MM.1S (cell line): ENCODE results near the gene PBXIP1.

Source experiments
- DNase-seq: peaks from one replicate; pipeline ENCODE4 v3.0.0-alpha.2; 2015
- H2AFZ ChIP-seq: fragments of 300-600 bp; sonication (generic); 2 replicates; pipeline ENCODE4 v1.6.0; 2016; ENCODE audit warnings: antibody characterized with exemption, low read length
- H3F3A ChIP-seq: fragments of 300-600 bp; sonication (generic); 2 replicates; pipeline ENCODE4 v1.6.1; 2016; ENCODE audit warnings: mild to moderate bottlenecking, antibody characterized with exemption, low read length, moderate library complexity, mixed read lengths; ENCODE audit not compliant: insufficient read depth
- H3K27ac ChIP-seq: fragments of 300-600 bp; sonication (generic); 2 replicates; pipeline ENCODE4 v1.5.1; 2016; ENCODE audit warnings: mild to moderate bottlenecking, low read length
- H3K27me3 ChIP-seq: fragments of 300-600 bp; sonication (generic); replicated peaks from 2 replicates; pipeline ENCODE4 v1.6.0; 2016; ENCODE audit warnings: low read length; ENCODE audit not compliant: insufficient read depth
- H3K36me3 ChIP-seq: fragments of 300-600 bp; sonication (generic); replicated peaks from 2 replicates; pipeline ENCODE4 v1.6.1; 2016; ENCODE audit warnings: mild to moderate bottlenecking, low read length, mixed read lengths; ENCODE audit not compliant: insufficient read depth
- H3K4me1 ChIP-seq: fragments of 300-600 bp; sonication (generic); 2 replicates; pipeline ENCODE4 v1.6.1; 2016; ENCODE audit warnings: low read length, mixed read lengths
- H3K4me2 ChIP-seq: fragments of 300-600 bp; sonication (generic); 2 replicates; pipeline ENCODE4 v1.6.0; 2016; ENCODE audit warnings: low read depth, low read length
- H3K4me3 ChIP-seq: fragments of 300-600 bp; sonication (generic); 2 replicates; pipeline ENCODE4 v1.5.1; 2016; ENCODE audit warnings: low read length, mixed read lengths
- H3K79me2 ChIP-seq: fragments of 300-600 bp; sonication (generic); 2 replicates; pipeline ENCODE4 v1.6.1; 2016; ENCODE audit warnings: mixed run types, low read length, mixed read lengths
- H3K9ac ChIP-seq: fragments of 300-600 bp; sonication (generic); 2 replicates; pipeline ENCODE4 v1.6.1; 2016; ENCODE audit warnings: low read length, mixed read lengths
- H3K9me2 ChIP-seq: fragments of 300-600 bp; sonication (generic); replicated peaks from 2 replicates; pipeline ENCODE4 v1.6.1; 2016; ENCODE audit warnings: mild to moderate bottlenecking, low read length, mixed read lengths; ENCODE audit not compliant: insufficient read depth
- H3K9me3 ChIP-seq: fragments of 300-600 bp; sonication (generic); replicated peaks from 2 replicates; pipeline ENCODE4 v1.6.1; 2016; ENCODE audit warnings: mild to moderate bottlenecking, low read length, mixed read lengths; ENCODE audit not compliant: insufficient read depth
- H4K20me1 ChIP-seq: fragments of 300-600 bp; sonication (generic); 2 replicates; pipeline ENCODE4 v1.6.1; 2016; ENCODE audit warnings: mild to moderate bottlenecking, low read length, moderate library complexity, mixed read lengths; ENCODE audit not compliant: insufficient read depth
- CTCF ChIP-seq: fragments of 300-600 bp; sonication (generic); IDR thresholded peaks from 2 replicates; pipeline ENCODE4 v1.5.1; 2016; ENCODE audit warnings: antibody characterized with exemption, low read length, mixed read lengths
- EZH2 ChIP-seq: fragments of 300-600 bp; sonication (generic); optimal IDR thresholded peaks from 2 replicates; pipeline ENCODE3; 2017; ENCODE audit warnings: low read depth, mild to moderate bottlenecking, antibody characterized with exemption, low read length, mixed read lengths
- EZH2phosphoT487 ChIP-seq: fragments of 300-600 bp; sonication (generic); IDR thresholded peaks from 2 replicates; pipeline ENCODE4 v1.6.1; 2018; ENCODE audit warnings: antibody characterized with exemption, low read length

The PBXIP1 gene

GRCh38 chr1:154992721-154993571 lies 37.0 kb upstream of the PBXIP1 start:
- Histone ChIP-seq H3K27me3 (no peaks in the 10 kb centered on the region), H3K79me2 (peaks cover 24% of the 10 kb centered on the region), H3K36me3 (peaks cover 12% of the 10 kb centered on the region), H2AFZ (no peak overlapping the region), H3K4me2 (no peak overlapping the region), H3K4me3 (no peak overlapping the region), H3K4me1 (peaks cover 9% of the 10 kb centered on the region; the same call in 1 of the 2 replicates), H3K9ac (no peak overlapping the region), H3K9me3 (no peaks in the 10 kb centered on the region), H3K9me2 (no peaks in the 10 kb centered on the region), H4K20me1 (no peaks in the 10 kb centered on the region), H3K27ac (no peak overlapping the region), H3F3A (peaks cover 28% of the 10 kb centered on the region)
- TF ChIP-seq EZH2phosphoT487: no peak
- TF ChIP-seq CTCF: peak; percentile 22; the same call in 1 of the 2 replicates
- no peak for TF ChIP-seq EZH2
- peak; percentile 19 for DNase-seq

GRCh38 chr1:154990276-154990675 lies 34.4 kb upstream of the PBXIP1 start:
- H3K4me1 ChIP-seq: peaks cover 9% of the 10 kb centered on the region; the same call in 1 of the 2 replicates
- no peak overlapping the region for H3K4me3 ChIP-seq
- no peaks in the 10 kb centered on the region for H3K27me3 ChIP-seq
- H3F3A ChIP-seq: peaks cover 22% of the 10 kb centered on the region; the same call in 1 of the 2 replicates
- DNase-seq: no peak
- no peak for TF ChIP-seq EZH2phosphoT487
- TF ChIP-seq EZH2: no peak
- TF ChIP-seq CTCF: no peak
- H3K79me2 ChIP-seq: peaks cover 50% of the 10 kb centered on the region
- no peak overlapping the region for H2AFZ ChIP-seq
- no peak overlapping the region for H3K4me2 ChIP-seq
- H4K20me1 ChIP-seq: no peaks in the 10 kb centered on the region
- no peaks in the 10 kb centered on the region for H3K9me3 ChIP-seq
- H3K27ac ChIP-seq: no peak overlapping the region
- no peaks in the 10 kb centered on the region for H3K9me2 ChIP-seq
- H3K9ac ChIP-seq: no peak overlapping the region
- H3K36me3 ChIP-seq: peaks cover 16% of the 10 kb centered on the region

- Histone ChIP-seq H4K20me1 (no peaks in the 10 kb centered on the region), H3K4me1 (peaks cover 4% of the 10 kb centered on the region; the same call in 1 of the 2 replicates), H3K4me2 (no peak overlapping the region), H3K36me3 (peaks cover 16% of the 10 kb centered on the region), H3K9ac (no peak overlapping the region), H3K27me3 (no peaks in the 10 kb centered on the region), H3K4me3 (no peak overlapping the region), H3K9me3 (no peaks in the 10 kb centered on the region), H2AFZ (no peak overlapping the region), H3K9me2 (no peaks in the 10 kb centered on the region), H3K79me2 (peaks cover 59% of the 10 kb centered on the region), H3K27ac (no peak overlapping the region), H3F3A (peaks cover 25% of the 10 kb centered on the region)
- TF ChIP-seq CTCF: no peak
- no peak for TF ChIP-seq EZH2
- TF ChIP-seq EZH2phosphoT487: no peak
- DNase-seq: no peak
Measured at GRCh38 chr1:154989195-154989860, 33.4 kb upstream of the PBXIP1 start.
